Stomach (tissue), 9 donors: Measurements from ENCODE around the gene TNRC6C. TPM values are rescaled to one million over a fixed set of nuclear protein-coding genes. Genes with fewer than 3 reads are reported as not detected.

ENCODE experiments used
- DNase-seq, 2 donors: peaks; one replicate each; pipeline versions ENCODE4 v3.0.0 to v3.0.0-alpha.2; 2013 to 2019
- H3K27ac ChIP-seq, 5 donors: fragments of 200-600 bp in 4 of 5; sonication (generic) in 4 of 5; one replicate each; pipeline ENCODE4 v1.5.1; 2013 to 2019; ENCODE audit warnings: mild to moderate bottlenecking in 1 of 5, moderate library complexity in 1 of 5
- H3K27me3 ChIP-seq, 3 donors: fragments of 200-600 bp; sonication (generic); one replicate each; pipeline ENCODE4 v1.5.1; 2017 to 2019; ENCODE audit warnings: mixed run types in 1 of 3
- H3K36me3 ChIP-seq, 4 donors: fragments of 200-600 bp; sonication (generic); 1 replicate in 3 of 4; 2 replicates in 1 of 4; pipeline ENCODE4 v1.5.1; 2016 to 2019
- H3K4me1 ChIP-seq, 4 donors: fragments of 200-600 bp; sonication (generic); one replicate each; pipeline ENCODE4 v1.5.1; 2016 to 2019
- H3K4me3 ChIP-seq, 4 donors: fragments of 200-600 bp; sonication (generic) in 3 of 4; one replicate each; pipeline ENCODE4 v1.5.1; 2016 to 2019; ENCODE audit warnings: mild to moderate bottlenecking in 1 of 4
- H3K9me3 ChIP-seq, 4 donors: fragments of 200-600 bp; sonication (generic); one replicate each; pipeline ENCODE4 v1.5.1; 2016 to 2019
- EP300 ChIP-seq: sonication (generic); formaldehyde crosslinking; IDR thresholded peaks from one replicate; pipeline ENCODE4 v1.6.1; 2017; ENCODE audit warnings: antibody characterized with exemption
- POLR2A ChIP-seq, 4 donors: fragments of 450-650 bp; IDR thresholded peaks; one replicate each; pipeline ENCODE4 v1.6.1; 2016; ENCODE audit warnings: antibody characterized with exemption in 4 of 4, control low read depth in 2 of 4, mild to moderate bottlenecking in 1 of 4, moderate library complexity in 1 of 4
- POLR2AphosphoS5 ChIP-seq, 3 donors: sonication (generic); formaldehyde crosslinking; IDR thresholded peaks; one replicate each; pipeline ENCODE4 v1.6.1; 2016; ENCODE audit warnings: antibody characterized with exemption in 3 of 3
- WGBS, 5 donors: extraction: QIAGEN DNeasy Blood & Tissue Kit in 3 of 5; methylation state at CpG; one replicate each; pipeline versions ENCODE4 v1.1.5 to v1.1.7; 2013 to 2018; 5-methylcytosine and 5-hydroxymethylcytosine counted together
- intact Hi-C: fragments of 100-400 bp; cut with DNase I; formaldehyde crosslinking; loops from one replicate; pipeline ENCODE4 v1.15.1; 2023; ENCODE audit warnings: low total_unique reads
- polyA plus RNA-seq, 3 donors: library from polyadenylated mRNA; stranded (reverse); fragments of 200-250 nt; gene quantifications; one replicate each; pipeline ENCODE4 v1.2.3, GENCODE V29; 2013
- total RNA-seq, 5 donors: library from RNA; depleted of rRNA; stranded (reverse); fragments of >200 nt; gene quantifications; one replicate each; pipeline versions ENCODE4 v1.1.0 to v1.2.3, GENCODE V29; 2014 to 2016
- TF ChIP-seq, protein P1 (sequence below), 7 experiments: fragments of 450-650 bp in 4 of 7; fragments of 200-600 bp in 3 of 7; sonication (generic) in 3 of 7; IDR thresholded peaks; one replicate each; pipeline ENCODE4 v1.5.1; 2016 to 2019; ENCODE audit warnings: antibody characterized with exemption in 7 of 7, control low read depth in 2 of 7, mild to moderate bottlenecking in 1 of 7
- donor health status: healthy with polysubstance abuse.
- donor health status: Bipolar disorder and iron deficiency.
- donor health status: healthy.

TNRC6C gene
- total and polyA plus RNA-seq, 8 donors: 0.92 to 64.8 (median 9.6) TPM

DNA sequence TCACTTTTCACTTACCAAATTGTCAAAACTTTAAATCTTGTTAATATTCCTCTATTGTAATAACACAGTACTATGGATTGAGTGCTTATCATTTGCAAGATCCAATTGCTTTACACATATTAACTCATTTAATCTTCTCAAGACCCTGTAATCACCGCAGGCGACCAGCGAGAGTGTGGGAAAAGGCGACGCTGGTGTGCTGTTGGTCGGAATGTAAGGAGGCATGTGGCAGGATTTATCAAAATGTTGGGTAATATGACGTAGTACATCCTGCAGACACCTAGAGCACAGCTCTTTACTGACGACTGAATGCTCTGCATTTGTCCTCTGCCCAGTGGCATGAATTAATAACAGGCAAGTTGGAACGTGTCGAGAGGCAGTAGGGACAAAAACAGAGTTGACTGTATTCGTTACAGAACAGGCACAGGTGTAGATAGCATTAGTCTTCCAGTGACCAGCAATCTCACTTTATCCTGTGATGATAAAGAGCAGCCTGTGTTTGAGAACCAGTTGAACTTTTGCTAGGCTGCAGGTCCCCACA, 80.3 kb downstream of the TNRC6C start:
- no peaks in the 10 kb centered on the region for H3K27me3 ChIP-seq
- intact Hi-C loops: no loop called here
- peak overlapping the region in 1 of 5 donors; percentile 89 for H3K27ac ChIP-seq
- H3K36me3 ChIP-seq: peaks cover 5 to 35% (median 30%) of the 10 kb centered on the region in 4 donors
- no peak for DNase-seq
- H3K4me1 ChIP-seq: peaks cover 7 to 37% (median 22%) of the 10 kb centered on the region in 4 donors
- WGBS, 5 donors: 90 to 96% (median 94%) methylated on average over 11 of the region's 11 CpGs
- no peaks in the 10 kb centered on the region for H3K9me3 ChIP-seq
- TF ChIP-seq POLR2A (IDR thresholded peaks at IDR 0.05) (no peak), EP300 (no peak), POLR2AphosphoS5 (IDR thresholded peaks at IDR 0.05) (no peak)
- TF ChIP-seq, protein P1, sequence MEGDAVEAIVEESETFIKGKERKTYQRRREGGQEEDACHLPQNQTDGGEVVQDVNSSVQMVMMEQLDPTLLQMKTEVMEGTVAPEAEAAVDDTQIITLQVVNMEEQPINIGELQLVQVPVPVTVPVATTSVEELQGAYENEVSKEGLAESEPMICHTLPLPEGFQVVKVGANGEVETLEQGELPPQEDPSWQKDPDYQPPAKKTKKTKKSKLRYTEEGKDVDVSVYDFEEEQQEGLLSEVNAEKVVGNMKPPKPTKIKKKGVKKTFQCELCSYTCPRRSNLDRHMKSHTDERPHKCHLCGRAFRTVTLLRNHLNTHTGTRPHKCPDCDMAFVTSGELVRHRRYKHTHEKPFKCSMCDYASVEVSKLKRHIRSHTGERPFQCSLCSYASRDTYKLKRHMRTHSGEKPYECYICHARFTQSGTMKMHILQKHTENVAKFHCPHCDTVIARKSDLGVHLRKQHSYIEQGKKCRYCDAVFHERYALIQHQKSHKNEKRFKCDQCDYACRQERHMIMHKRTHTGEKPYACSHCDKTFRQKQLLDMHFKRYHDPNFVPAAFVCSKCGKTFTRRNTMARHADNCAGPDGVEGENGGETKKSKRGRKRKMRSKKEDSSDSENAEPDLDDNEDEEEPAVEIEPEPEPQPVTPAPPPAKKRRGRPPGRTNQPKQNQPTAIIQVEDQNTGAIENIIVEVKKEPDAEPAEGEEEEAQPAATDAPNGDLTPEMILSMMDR (IDR thresholded peaks at IDR 0.05): no peak
- no peak overlapping the region for H3K4me3 ChIP-seq

DNA sequence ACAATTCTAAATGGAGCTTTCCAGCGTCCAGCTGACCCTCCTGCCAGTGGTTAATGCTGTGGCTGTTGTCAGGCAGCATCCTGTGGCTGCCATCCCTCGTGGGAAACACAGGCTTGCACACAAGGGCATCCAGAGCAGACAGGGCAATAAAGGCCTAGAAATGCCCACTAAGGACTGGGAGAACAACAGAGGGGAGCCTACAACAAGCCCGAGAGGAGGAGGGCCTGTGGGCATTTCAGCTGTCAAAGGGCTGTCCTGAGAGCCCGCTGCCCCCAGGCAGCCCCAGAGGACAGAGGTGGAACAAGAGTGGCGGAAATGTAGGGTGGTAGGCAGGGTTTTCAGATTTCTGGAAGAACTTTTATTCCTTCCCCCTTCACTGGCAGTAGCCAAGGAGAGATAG, 81.1 kb downstream of the TNRC6C start:
- TF ChIP-seq POLR2A (IDR thresholded peaks at IDR 0.05) (no peak), EP300 (no peak)
- peaks cover 7 to 37% (median 21%) of the 10 kb centered on the region in 4 donors for H3K4me1 ChIP-seq
- WGBS, 5 donors: 84 to 93% (median 89%) methylated on average over 5 of the region's 5 CpGs
- no peak for DNase-seq
- intact Hi-C loops: no loop called here
- no peaks in the 10 kb centered on the region for H3K9me3 ChIP-seq
- H3K27me3 ChIP-seq: no peaks in the 10 kb centered on the region
- peaks cover 0 to 27% (median 23%) of the 10 kb centered on the region in 4 donors for H3K36me3 ChIP-seq
- H3K27ac ChIP-seq: peak overlapping the region in 3 of 5 donors; percentile 84 to 90 (median 89)
- H3K4me3 ChIP-seq: no peak overlapping the region

DNA sequence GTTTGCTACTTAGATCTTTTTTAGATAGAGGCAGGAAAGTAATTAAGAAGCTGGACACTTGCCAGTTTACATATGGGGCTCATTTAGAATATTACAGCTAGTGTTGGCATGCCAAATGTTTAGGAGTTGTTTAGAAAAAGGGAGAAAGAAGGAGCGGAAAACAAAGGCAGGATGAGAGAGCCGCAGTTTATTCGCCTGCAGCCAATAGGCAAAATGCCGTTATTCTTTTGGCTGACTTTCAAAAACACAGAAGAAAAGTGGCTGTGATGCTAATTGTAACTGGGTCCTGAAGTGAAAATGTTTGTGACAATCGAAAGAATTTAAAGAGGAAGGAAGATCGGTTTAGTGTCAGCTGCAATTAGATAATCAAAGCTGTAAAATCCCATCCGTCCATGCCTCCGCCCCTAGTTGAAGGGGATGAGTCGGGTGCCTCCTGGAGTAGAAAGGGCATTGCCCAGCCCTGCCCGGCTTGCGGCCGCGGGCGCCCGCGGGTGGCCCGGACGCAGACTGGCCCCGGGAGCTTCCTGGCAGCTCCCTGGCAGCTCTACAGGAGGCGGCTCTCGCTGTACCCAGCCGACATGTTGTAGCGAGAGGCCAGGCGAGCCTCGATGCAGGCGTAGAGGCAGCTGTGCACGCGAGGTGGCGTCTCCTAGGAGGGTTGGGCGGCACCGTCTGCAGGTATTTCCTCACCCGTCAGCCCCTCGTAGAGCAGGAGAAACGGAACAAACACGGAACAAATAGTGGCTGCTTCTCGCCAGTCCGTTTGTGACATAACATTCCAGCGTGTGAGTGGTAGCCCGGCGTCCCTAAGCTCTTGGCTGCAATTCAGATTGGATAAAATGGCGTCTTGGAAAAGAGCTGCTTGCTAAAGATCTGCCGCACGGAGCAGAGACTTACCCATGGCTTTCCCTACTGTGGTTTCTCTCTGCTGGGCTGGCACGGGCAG, 82.2 kb downstream of the TNRC6C start:
- WGBS, 5 donors: 27 to 51% (median 45%) methylated on average over 41 to 44 of the region's 44 CpGs
- TF ChIP-seq POLR2A (IDR thresholded peaks at IDR 0.05) (no peak), POLR2AphosphoS5 (IDR thresholded peaks at IDR 0.05) (peak in 1 of 3 donors; percentile 26)
- H3K4me3 ChIP-seq: peak overlapping the region; percentile 49 to 53 (median 49)
- peak overlapping the region; percentile 80 to 90 (median 84) for H3K27ac ChIP-seq
- H3K9me3 ChIP-seq: no peaks in the 10 kb centered on the region
- intact Hi-C loops: no loop called here
- no peaks in the 10 kb centered on the region for H3K27me3 ChIP-seq
- peaks cover 7 to 37% (median 19%) of the 10 kb centered on the region in 4 donors for H3K4me1 ChIP-seq
- H3K36me3 ChIP-seq: peaks cover 0 to 22% (median 13%) of the 10 kb centered on the region in 4 donors
- DNase-seq: peak; percentile 29 to 80

DNA sequence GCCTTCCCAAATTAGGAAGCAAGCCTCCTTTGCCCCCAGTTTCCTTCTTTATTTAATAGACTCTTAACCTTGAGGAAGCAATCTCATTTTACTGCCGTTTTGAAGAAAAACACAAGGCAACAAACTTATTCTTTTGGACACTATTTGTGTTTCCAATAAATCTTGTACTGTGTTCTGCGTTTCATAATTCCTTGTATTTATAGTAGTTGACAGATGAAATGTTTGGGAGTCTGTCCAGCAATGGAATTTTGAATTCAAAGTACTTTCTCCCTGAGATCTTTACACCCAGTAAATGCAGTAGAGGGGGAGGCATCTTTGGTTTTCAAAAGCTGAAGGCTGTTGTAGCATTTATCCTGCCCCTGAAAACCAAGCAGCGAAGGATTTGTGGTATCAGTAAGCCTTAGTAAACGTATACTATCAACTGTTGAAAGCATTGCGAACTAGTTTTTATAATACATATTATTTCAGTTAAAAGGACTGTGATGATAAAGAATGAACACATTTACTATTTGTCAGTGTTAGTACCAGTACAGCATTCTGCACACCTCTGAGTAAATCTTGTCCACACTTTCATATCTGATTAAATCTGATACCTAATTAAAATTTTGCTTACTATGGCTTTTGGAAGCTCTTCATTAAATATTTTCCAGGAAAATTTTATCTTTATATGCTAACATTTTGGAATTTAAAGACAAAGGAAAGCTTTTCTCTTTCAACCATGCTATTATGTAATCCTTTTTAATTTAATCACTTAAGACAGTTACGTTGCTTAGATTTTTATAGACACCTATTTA, 83.1 kb downstream of the TNRC6C start:
- H3K27ac ChIP-seq: peak overlapping the region; percentile 80 to 90 (median 84)
- 45 to 53% (median 47%) methylated on average over 6 of the region's 6 CpGs for WGBS, 5 donors

More for the DNA sequence above, 83.1 kb downstream of the TNRC6C start:
- peaks cover 0 to 15% (median 10%) of the 10 kb centered on the region in 4 donors for H3K36me3 ChIP-seq
- H3K27me3 ChIP-seq: no peaks in the 10 kb centered on the region
- peak overlapping the region; percentile 49 to 53 (median 49) for H3K4me3 ChIP-seq
- no peak for TF ChIP-seq POLR2A (IDR thresholded peaks at IDR 0.05)
- TF ChIP-seq, protein P1 (IDR thresholded peaks at IDR 0.05): no peak
- no peak for TF ChIP-seq POLR2AphosphoS5 (IDR thresholded peaks at IDR 0.05)
- peaks cover 7 to 37% (median 20%) of the 10 kb centered on the region in 4 donors for H3K4me1 ChIP-seq
- intact Hi-C loops: no loop called here
- peak in 1 of 2 donors; percentile 75 for DNase-seq
- H3K9me3 ChIP-seq: no peaks in the 10 kb centered on the region
